OCI-LY1 (cell line): ENCODE data around the gene PRKCH.
A peak's percentile ranks its signal among the peaks of the same experiment; 100 is the strongest.
"Not testable (repeated sequence)": the region's sequence is repeated elsewhere in the genome, so short reads cannot be mapped to it uniquely, and the experiment has no call there.

Source experiments
- H2AFZ ChIP-seq: fragments of 200-600 bp; sonication (generic), shearing (Covaris generic); 2 replicates; pipeline ENCODE4 v1.6.0; 2014; ENCODE audit warnings: antibody characterized with exemption, mild to moderate bottlenecking, low read length
- H3F3A ChIP-seq: fragments of 200-600 bp; sonication (generic), shearing (Covaris generic); 2 replicates; pipeline ENCODE4 v1.6.0; 2014; ENCODE audit warnings: mild to moderate bottlenecking, antibody characterized with exemption, low read length, moderate library complexity; ENCODE audit not compliant: insufficient read depth
- H3K27ac ChIP-seq: fragments of 200-600 bp; sonication (generic); 2 replicates; pipeline ENCODE4 v1.5.1; 2014; ENCODE audit warnings: low read length, mixed run types, mild to moderate bottlenecking, low read depth; ENCODE audit not compliant: poor library complexity, severe bottlenecking
- H3K27me3 ChIP-seq: fragments of 200-600 bp; sonication (generic); 2 replicates; pipeline ENCODE4 v1.6.0; 2014; ENCODE audit warnings: antibody characterized with exemption, mild to moderate bottlenecking, low read length, moderate library complexity; ENCODE audit not compliant: insufficient read depth
- H3K36me3 ChIP-seq: fragments of 200-600 bp; sonication (generic); 2 replicates; pipeline ENCODE4 v1.6.1; 2014; ENCODE audit warnings: mild to moderate bottlenecking, antibody characterized with exemption, low read length, moderate library complexity, mixed read lengths; ENCODE audit not compliant: insufficient read depth
- H3K4me1 ChIP-seq: fragments of 200-600 bp; sonication (generic); 2 replicates; pipeline ENCODE4 v1.5.1; 2014; ENCODE audit warnings: mild to moderate bottlenecking, low read length, moderate library complexity; ENCODE audit not compliant: insufficient read depth, severe bottlenecking
- H3K4me2 ChIP-seq: fragments of 200-600 bp; sonication (generic), shearing (Covaris generic); 2 replicates; pipeline ENCODE4 v1.6.1; 2014; ENCODE audit warnings: low read length
- H3K4me3 ChIP-seq: fragments of 200-600 bp; sonication (generic); 2 replicates; pipeline ENCODE4 v1.5.1; 2014; ENCODE audit warnings: low read length, low read depth, mild to moderate bottlenecking, mixed read lengths; ENCODE audit not compliant: poor library complexity, severe bottlenecking
- H3K79me2 ChIP-seq: fragments of 200-600 bp; shearing (Covaris generic); 2 replicates; pipeline ENCODE4 v1.6.1; 2016; ENCODE audit warnings: mixed run types, low read length, mixed read lengths; ENCODE audit not compliant: insufficient read depth
- H3K9ac ChIP-seq: fragments of 200-600 bp; sonication (generic), shearing (Covaris generic); 2 replicates; pipeline ENCODE4 v1.6.1; 2014; ENCODE audit warnings: mild to moderate bottlenecking, low read length, mixed read lengths
- H3K9me2 ChIP-seq: fragments of 200-600 bp; sonication (generic), shearing (Covaris generic); 2 replicates; pipeline ENCODE4 v1.6.1; 2014; ENCODE audit warnings: low read depth, mild to moderate bottlenecking, low read length, mixed read lengths
- H3K9me3 ChIP-seq: fragments of 200-600 bp; shearing (Covaris generic); 2 replicates; pipeline ENCODE4 v1.6.1; 2014; ENCODE audit warnings: low read length, mixed read lengths
- H4K20me1 ChIP-seq: fragments of 200-600 bp; sonication (generic), shearing (Covaris generic); 2 replicates; pipeline ENCODE4 v1.6.0; 2016; ENCODE audit warnings: mild to moderate bottlenecking, low read length; ENCODE audit not compliant: insufficient read depth
- EZH2 ChIP-seq: fragments of 200-600 bp; sonication (generic), shearing (Covaris generic); IDR thresholded peaks from 2 replicates; pipeline ENCODE4 v1.8.0; 2017; ENCODE audit warnings: borderline replicate concordance, mixed run types, mild to moderate bottlenecking, antibody characterized with exemption, low read length, moderate library complexity, mixed read lengths
- TF ChIP-seq, protein P1 (sequence below): fragments of 200-600 bp; sonication (generic), shearing (Covaris generic); IDR thresholded peaks from 2 replicates; pipeline ENCODE4 v1.5.1; 2017; ENCODE audit warnings: mild to moderate bottlenecking, antibody characterized with exemption, low read length, moderate library complexity, mixed read lengths

The PRKCH gene

DNA sequence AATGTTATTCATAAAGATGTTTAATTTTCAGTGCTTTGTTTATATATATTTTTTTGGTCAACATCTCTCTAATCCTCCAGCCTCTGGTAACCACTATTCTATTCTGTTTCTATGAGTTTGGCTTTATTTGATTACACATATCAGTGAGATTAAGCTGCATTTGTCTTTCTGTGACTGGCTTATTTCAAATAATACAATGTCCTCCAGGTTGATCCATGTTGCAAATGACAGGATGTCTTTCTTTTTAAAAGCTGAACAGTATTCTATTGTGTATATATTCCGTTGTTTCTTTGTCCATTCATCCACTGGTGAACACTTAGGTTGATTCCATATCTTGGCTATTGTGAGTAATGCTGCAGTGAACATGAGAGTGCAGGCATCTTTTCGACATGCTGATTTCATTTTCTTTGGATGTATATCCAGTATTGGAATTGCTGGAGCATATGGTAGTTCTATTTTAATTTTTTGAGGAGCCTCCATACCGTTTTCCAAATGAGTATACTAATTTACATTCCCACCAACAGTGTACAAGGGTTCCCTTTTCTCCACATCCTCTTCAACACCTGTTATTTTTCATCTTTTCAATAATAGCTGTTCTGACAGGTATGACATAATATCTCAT lies 142.4 kb downstream of the PRKCH start:
- Histone ChIP-seq H3K4me3 (no peak overlapping the region), H3K9me3 (no peaks in the 10 kb centered on the region), H3K4me1 (peaks cover 42% of the 10 kb centered on the region), H4K20me1 (no peaks in the 10 kb centered on the region), H3K27me3 (no peaks in the 10 kb centered on the region), H3F3A (no peaks in the 10 kb centered on the region), H3K27ac (peak overlapping the region; percentile 83), H2AFZ (no peak overlapping the region), H3K36me3 (no peaks in the 10 kb centered on the region), H3K79me2 (no peaks in the 10 kb centered on the region), H3K9me2 (no peaks in the 10 kb centered on the region), H3K9ac (no peak overlapping the region), H3K4me2 (peak overlapping the region; percentile 9; the same call in 1 of the 2 replicates)
- TF ChIP-seq, protein P1, sequence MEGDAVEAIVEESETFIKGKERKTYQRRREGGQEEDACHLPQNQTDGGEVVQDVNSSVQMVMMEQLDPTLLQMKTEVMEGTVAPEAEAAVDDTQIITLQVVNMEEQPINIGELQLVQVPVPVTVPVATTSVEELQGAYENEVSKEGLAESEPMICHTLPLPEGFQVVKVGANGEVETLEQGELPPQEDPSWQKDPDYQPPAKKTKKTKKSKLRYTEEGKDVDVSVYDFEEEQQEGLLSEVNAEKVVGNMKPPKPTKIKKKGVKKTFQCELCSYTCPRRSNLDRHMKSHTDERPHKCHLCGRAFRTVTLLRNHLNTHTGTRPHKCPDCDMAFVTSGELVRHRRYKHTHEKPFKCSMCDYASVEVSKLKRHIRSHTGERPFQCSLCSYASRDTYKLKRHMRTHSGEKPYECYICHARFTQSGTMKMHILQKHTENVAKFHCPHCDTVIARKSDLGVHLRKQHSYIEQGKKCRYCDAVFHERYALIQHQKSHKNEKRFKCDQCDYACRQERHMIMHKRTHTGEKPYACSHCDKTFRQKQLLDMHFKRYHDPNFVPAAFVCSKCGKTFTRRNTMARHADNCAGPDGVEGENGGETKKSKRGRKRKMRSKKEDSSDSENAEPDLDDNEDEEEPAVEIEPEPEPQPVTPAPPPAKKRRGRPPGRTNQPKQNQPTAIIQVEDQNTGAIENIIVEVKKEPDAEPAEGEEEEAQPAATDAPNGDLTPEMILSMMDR, result no peak
- TF ChIP-seq EZH2, result no peak

DNA sequence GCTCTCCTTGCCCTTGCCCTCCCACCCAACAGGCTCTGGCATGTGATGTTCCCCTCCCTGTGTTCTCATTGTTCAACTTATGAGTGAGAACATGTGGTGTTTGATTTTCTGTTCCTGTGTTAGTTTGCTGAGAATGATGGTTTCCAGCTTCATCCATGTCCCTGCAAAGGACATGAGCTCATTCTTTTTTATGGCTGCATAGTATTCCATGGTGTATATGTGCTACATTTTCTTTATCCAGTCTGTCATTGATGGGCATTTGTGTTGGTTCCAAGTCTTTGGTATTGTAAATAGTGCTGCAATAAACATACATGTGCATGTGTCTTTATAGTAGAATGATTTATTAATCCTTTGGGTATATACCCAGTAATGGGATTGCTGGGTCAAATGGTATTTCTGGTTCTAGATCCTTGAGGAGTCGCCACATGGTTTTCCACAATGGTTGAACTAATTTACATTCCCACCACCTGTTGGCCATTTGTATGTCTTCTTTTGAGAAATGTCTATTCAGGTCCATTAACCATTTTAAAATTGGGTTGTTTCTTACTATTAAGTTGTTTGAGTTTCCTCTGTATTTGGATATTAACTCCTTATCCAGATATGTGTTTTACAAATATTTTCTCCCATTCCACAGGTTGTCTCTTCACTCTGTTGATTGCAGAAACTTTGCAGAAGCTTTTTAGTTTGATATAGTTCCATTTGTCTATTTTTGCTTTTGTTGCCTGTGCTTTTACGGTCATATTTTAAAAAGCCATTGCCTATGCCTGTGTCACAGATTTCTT lies 143.4 kb downstream of the PRKCH start:
- not testable (repeated sequence) for H3K9me3 ChIP-seq, H4K20me1 ChIP-seq, H3K27ac ChIP-seq, H3K9me2 ChIP-seq, H3K79me2 ChIP-seq, H3K4me2 ChIP-seq, H3K36me3 ChIP-seq, H3K9ac ChIP-seq, H3K4me3 ChIP-seq, H3K27me3 ChIP-seq, H2AFZ ChIP-seq, H3F3A ChIP-seq
- peaks cover 52% of the 10 kb centered on the region for H3K4me1 ChIP-seq

DNA sequence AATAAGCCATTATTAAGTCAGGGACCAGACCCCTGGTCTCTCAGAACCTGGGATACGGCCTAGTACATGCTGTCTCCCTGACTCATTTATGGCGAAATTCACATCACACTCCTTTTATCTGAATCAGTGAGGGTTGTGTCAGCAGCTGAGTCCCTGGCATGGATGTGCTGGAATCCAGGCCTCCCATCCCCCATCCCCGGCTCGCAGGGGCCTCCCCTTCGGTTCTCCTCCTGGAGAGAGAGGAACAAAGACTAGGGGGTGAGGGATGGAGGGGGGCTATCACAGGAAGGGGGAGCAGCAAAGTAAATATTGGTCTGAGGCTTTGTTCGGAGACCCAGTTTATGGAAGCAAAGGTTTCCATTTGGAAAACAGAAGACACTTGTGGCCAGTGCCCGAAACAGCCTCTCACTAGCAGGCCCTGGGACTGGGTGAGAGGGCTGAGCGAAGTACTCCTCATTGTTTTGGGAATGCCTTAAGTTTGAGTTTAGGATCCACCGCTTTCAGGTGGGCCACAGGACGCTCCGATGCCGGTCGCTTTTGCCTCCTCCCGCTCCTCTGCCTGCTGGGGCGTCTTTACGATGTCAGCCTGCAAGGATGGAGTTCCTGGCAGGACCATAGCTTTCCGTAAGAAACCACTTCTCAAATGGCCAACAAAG lies 145.0 kb downstream of the PRKCH start:
- no peaks in the 10 kb centered on the region for H4K20me1 ChIP-seq
- no peaks in the 10 kb centered on the region for H3K9me3 ChIP-seq
- peaks cover 59% of the 10 kb centered on the region for H3K4me1 ChIP-seq
- H3K4me3 ChIP-seq, result no peak overlapping the region
- no peaks in the 10 kb centered on the region for H3K79me2 ChIP-seq
- no peak for TF ChIP-seq EZH2
- TF ChIP-seq, protein P1, result no peak
- H3K4me2 ChIP-seq, result no peak overlapping the region
- H3K36me3 ChIP-seq, result no peaks in the 10 kb centered on the region
- H3F3A ChIP-seq, result 0 out of 2 replicates have a peak, but pooled peaks cover 4% of the 10 kb centered on the region
- no peak overlapping the region for H2AFZ ChIP-seq
- no peaks in the 10 kb centered on the region for H3K9me2 ChIP-seq
- no peaks in the 10 kb centered on the region for H3K27me3 ChIP-seq
- H3K9ac ChIP-seq, result no peak overlapping the region
- no peak overlapping the region for H3K27ac ChIP-seq
